ENCODE measurements around the gene TMEM178B. TPM values are rescaled to one million over a fixed set of nuclear protein-coding genes. Genes with fewer than 3 reads are reported as not detected.
"Not testable (repeated sequence)": the region's sequence is repeated elsewhere in the genome, so short reads cannot be mapped to it uniquely, and the experiment has no call there.

The TMEM178B gene
- total RNA-seq, 4 donors from 2014 or later, result 1.3 to 1.8 (median 1.5) TPM

- Histone ChIP-seq H3K4me1 (peaks cover 0 to 18% of the 10 kb centered on the region in 2 donors), H3K9me3 (no peaks in the 10 kb centered on the region), H3K4me3 (no peak overlapping the region), H3K36me3 (no peaks in the 10 kb centered on the region), H3K27me3 (no peaks in the 10 kb centered on the region), H3K27ac (no peak overlapping the region)
- DNase-seq (no peak), ATAC-seq (no peak)
- in situ Hi-C loops (cut with MboI; ENCODE audit: low sequenced_read_pairs in 4 of 4) (loop anchor here in 1 of 4 donors (10.0 kb wide), 1 partner anchor 210 kb away; no protein-coding TSS in a partner anchor), intact Hi-C loops (cut with DNase I; ENCODE audit: low total_unique reads) (loop anchor here (10.0 kb wide), 1 partner anchor 210 kb away; no protein-coding TSS in a partner anchor)
- TF ChIP-seq CTCF (IDR thresholded peaks at IDR 0.05 in 4 of 5, conservative IDR thresholded peaks at IDR 0.05 in 1 of 5) (no peak), POLR2A (IDR thresholded peaks at IDR 0.05) (no peak)
These were observed 251.4 kb downstream of the TMEM178B start for GRCh38 chr7:141325275-141325674.

- H3K4me3 ChIP-seq, result no peak overlapping the region
- DNase-seq (peak; percentile 35 to 56), ATAC-seq (peak; percentile 95 to 96)
- peak overlapping the region in 1 of 4 donors; percentile 6 for H3K27ac ChIP-seq
- no peaks in the 10 kb centered on the region for H3K36me3 ChIP-seq
- intact Hi-C loops (cut with DNase I; ENCODE audit: low total_unique reads), result loop anchor here (10.0 kb wide), 1 partner anchor 207 kb away; no protein-coding TSS in a partner anchor
- H3K27me3 ChIP-seq, result no peaks in the 10 kb centered on the region
- no peak for TF ChIP-seq POLR2A (IDR thresholded peaks at IDR 0.05)
- peak in 4 of 5 experiments; percentile 22 to 41 (median 36) for TF ChIP-seq CTCF (IDR thresholded peaks at IDR 0.05 in 4 of 5, conservative IDR thresholded peaks at IDR 0.05 in 1 of 5)
- in situ Hi-C loops (cut with MboI; ENCODE audit: low sequenced_read_pairs in 4 of 4), result loop anchor here in 1 of 4 donors (10.0 kb wide), 1 partner anchor 207 kb away; no protein-coding TSS in a partner anchor
- peaks cover 0 to 18% of the 10 kb centered on the region in 2 donors for H3K4me1 ChIP-seq
- no peaks in the 10 kb centered on the region for H3K9me3 ChIP-seq
These were observed 254.4 kb downstream of the TMEM178B start for GRCh38 chr7:141328290-141328689.

GRCh38 chr7:141330285-141330684 lies 256.4 kb downstream of the TMEM178B start:
- H3K9me3 ChIP-seq; H3K4me3 ChIP-seq; H3K27me3 ChIP-seq; H3K27ac ChIP-seq; DNase-seq; intact Hi-C loops (cut with DNase I; ENCODE audit: low total_unique reads); ATAC-seq; H3K36me3 ChIP-seq; in situ Hi-C loops (cut with MboI; ENCODE audit: low sequenced_read_pairs in 4 of 4): not testable (repeated sequence)
- peaks cover 0 to 18% of the 10 kb centered on the region in 2 donors for H3K4me1 ChIP-seq

GRCh38 chr7:141333459-141333858 lies 259.6 kb downstream of the TMEM178B start:
- Histone ChIP-seq H3K4me3 (no peak overlapping the region), H3K36me3 (no peaks in the 10 kb centered on the region), H3K9me3 (no peaks in the 10 kb centered on the region), H3K4me1 (peaks cover 0 to 5% of the 10 kb centered on the region in 2 donors), H3K27me3 (no peaks in the 10 kb centered on the region), H3K27ac (no peak overlapping the region)
- no peak for TF ChIP-seq POLR2A (IDR thresholded peaks at IDR 0.05)
- TF ChIP-seq CTCF (IDR thresholded peaks at IDR 0.05 in 4 of 5, conservative IDR thresholded peaks at IDR 0.05 in 1 of 5), result no peak
- DNase-seq (no peak), ATAC-seq (no peak)
- in situ Hi-C loops (cut with MboI; ENCODE audit: low sequenced_read_pairs in 4 of 4), result no loop called here
- intact Hi-C loops (cut with DNase I; ENCODE audit: low total_unique reads), result no loop called here

- H3K4me1 ChIP-seq, result no peaks in the 10 kb centered on the region
- ATAC-seq (no peak), DNase-seq (no peak)
- no peaks in the 10 kb centered on the region for H3K36me3 ChIP-seq
- H3K9me3 ChIP-seq, result no peaks in the 10 kb centered on the region
- intact Hi-C loops (cut with DNase I; ENCODE audit: low total_unique reads) (no loop called here), in situ Hi-C loops (cut with MboI; ENCODE audit: low sequenced_read_pairs in 4 of 4) (no loop called here)
- no peaks in the 10 kb centered on the region for H3K27me3 ChIP-seq
- no peak overlapping the region for H3K27ac ChIP-seq
- TF ChIP-seq POLR2A (IDR thresholded peaks at IDR 0.05) (no peak), CTCF (IDR thresholded peaks at IDR 0.05 in 4 of 5, conservative IDR thresholded peaks at IDR 0.05 in 1 of 5) (no peak)
- no peak overlapping the region for H3K4me3 ChIP-seq
These were observed 261.3 kb downstream of the TMEM178B start for GRCh38 chr7:141335164-141335563.
